ENCODE data around the gene POC1A. TPM values are rescaled to one million over a fixed set of nuclear protein-coding genes. Genes with fewer than 3 reads are reported as not detected.

POC1A gene
- total RNA-seq = 10 to 100 TPM in 1 of 2 donors, 1 to 10 TPM in 1; 7.9 to 16.3 TPM

DNA sequence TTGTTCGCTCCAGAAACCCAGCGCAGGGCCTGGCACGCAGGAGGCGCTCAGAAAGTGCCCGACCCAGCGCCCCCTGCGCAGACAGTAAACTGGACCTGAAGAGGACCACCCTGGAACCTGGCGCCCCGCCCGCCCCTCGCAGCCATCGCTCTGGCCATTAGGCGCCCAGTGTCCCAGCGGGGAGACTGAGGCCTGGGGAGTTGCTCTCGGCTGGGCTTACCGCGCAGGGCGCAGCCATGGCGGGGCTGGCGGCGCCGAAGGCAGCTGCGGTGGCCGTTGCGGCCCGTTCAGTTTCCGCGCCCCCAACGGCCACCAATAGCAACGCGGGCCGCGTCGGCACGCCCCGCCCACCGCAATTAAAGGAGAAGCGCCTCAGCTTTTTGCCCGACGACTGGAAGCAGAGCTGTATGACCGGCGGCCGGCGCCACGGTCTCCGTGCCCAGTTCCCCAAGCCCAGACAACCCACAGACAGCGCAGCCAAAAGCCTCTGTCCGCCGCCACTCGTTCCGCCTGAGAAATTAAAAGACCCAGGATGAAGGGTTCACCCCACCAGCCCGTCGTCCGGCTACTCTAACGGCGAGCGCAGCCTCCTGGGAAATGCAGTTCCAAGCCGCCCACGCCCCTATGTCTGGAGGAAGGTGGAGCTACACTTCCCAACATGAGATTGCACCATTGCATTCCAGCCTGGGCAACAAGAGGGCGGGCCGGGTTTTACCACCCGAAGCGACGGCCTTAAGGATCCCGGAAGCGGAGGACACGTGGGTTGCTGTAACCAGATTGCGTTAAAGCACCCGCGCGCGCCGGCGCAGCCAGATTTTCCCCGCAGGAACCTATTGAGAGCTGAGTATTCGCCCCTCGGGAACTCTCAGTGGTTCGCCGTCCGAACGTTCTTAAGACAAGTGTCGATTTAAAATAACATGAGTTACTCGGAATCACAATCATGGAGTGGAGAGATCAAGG, at the start of gene POC1A:
Gene POC1A, minus strand, starts transcription at position 289 of the 960 bp plus-strand sequence. Its CDS starts 51 bp downstream, at position 238.

DNA sequence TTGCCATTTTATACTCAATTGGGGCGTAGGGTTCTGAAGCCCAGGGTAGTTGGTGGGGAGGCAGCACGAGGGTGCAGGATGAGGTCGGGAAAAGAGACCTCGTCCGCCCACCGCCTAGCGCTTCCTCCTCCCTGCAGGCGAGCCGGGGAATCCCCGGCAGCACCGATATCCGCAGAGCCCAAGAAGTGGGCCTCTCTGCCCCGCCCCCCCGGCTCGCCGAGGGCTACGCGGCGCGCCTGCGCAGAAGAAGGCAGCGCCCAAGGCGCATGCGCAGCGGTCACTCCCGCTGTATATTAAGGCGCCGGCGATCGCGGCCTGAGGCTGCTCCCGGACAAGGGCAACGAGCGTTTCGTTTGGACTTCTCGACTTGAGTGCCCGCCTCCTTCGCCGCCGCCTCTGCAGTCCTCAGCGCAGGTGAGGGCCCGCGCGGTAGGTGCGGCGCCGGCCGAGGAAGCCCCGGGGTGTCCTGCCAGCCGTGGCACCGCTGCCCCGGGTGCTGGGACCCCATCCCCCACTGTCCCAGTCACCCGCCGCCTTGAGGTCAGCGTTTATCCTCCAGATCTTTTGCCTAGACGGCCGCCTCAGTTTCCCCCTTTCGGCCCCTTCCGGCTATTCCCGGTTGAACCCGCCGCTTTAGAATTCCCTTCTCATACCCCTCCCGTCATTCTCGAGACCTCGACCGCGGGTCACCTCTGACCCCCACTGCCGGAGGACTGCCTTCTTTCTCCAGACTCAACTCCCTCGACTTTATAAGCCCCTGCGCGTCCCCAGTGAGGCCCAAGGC, 43.8 kb upstream of the POC1A start, which contains the start of gene ALAS1:
Gene ALAS1, plus strand, starts transcription at position 319 of the 784 bp plus-strand sequence. CDS start 1,082 bp downstream, outside the sequence.

DNA sequence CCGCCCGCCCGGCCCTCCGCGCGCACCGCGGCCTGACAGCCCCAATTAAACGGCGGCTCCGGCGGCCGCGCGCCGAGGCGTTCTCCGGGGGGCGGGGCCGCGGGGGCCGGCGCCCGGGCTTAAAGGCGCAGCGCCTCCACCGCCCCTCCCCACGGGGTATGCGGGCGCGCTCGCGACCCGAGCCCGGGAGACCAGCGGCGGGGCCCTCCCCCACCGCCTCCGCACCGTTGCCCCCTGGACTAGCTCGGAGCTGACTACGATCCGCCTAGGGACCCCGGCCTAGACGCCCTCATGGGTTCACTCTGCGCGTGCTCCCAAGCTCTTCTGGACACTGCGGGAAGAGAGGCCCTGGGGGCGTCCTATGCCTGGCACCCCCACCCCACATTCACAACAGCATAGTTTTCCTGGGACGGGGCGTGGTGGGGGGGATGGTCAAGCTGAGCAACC, 97.7 kb downstream of the POC1A start, which contains the start of gene DUSP7:
Gene DUSP7, minus strand, starts transcription at position 51 of the 447 bp plus-strand sequence. CDS start 205 bp downstream, outside the sequence.

Other genes with a start within 250 kb of the POC1A start
- 10 to 100 TPM; 16.2 to 49.3 TPM for gene RRP9, start 212.5 kb downstream of the POC1A start, total RNA-seq
- 10 to 100 TPM; 10.3 to 14.8 TPM for gene PARP3, start 212.1 kb downstream of the POC1A start, total RNA-seq
- under 1 TPM in 1 of 2 donors, not detected in 1; under 0.01 TPM for gene GPR62, start 199.0 kb downstream of the POC1A start, total RNA-seq
- gene PCBP4, start 187.0 kb downstream of the POC1A start, total RNA-seq = 10 to 100 TPM; 10.3 to 21.3 TPM
- gene ABHD14B, start 180.4 kb downstream of the POC1A start, total RNA-seq = 10 to 100 TPM; 24.3 to 26.5 TPM
- gene ABHD14A, start 179.4 kb downstream of the POC1A start, total RNA-seq = 1 to 10 TPM; 9.0 to 9.6 TPM
- 10 to 100 TPM; 53.0 to 59.6 TPM for gene ACY1, start 170.9 kb downstream of the POC1A start, total RNA-seq
- gene RPL29, start 158.5 kb downstream of the POC1A start, total RNA-seq = 1,000 to 10,000 TPM in 1 of 2 donors, 100 to 1,000 TPM in 1; 900 to 1,242 TPM
- gene DUSP7, start 97.9 kb downstream of the POC1A start, total RNA-seq = 10 to 100 TPM in 1 of 2 donors, 1 to 10 TPM in 1; 7.9 to 15.0 TPM
- gene ALAS1, start 43.7 kb upstream of the POC1A start, total RNA-seq = 10 to 100 TPM; 74.6 to 80.9 TPM
- not detected for gene TLR9, start 71.2 kb upstream of the POC1A start, total RNA-seq
- 100 to 1,000 TPM in 1 of 2 donors, 10 to 100 TPM in 1; 75.0 to 145 TPM for gene TWF2, start 84.7 kb upstream of the POC1A start, total RNA-seq
- 1 to 10 TPM; 5.5 to 6.7 TPM for gene PPM1M, start 91.3 kb upstream of the POC1A start, total RNA-seq
- 10 to 100 TPM; 46.1 to 63.3 TPM for gene WDR82, start 124.2 kb upstream of the POC1A start, total RNA-seq
- 10 to 100 TPM in 1 of 2 donors, 1 to 10 TPM in 1; 10.0 to 11.0 TPM for gene GLYCTK, start 133.4 kb upstream of the POC1A start, total RNA-seq
- 1 to 10 TPM; 2.0 to 4.8 TPM for gene DNAH1, start 161.9 kb upstream of the POC1A start, total RNA-seq